Measurements from ENCODE around the gene PSMG1. TPM values are rescaled to one million over a fixed set of nuclear protein-coding genes. Genes with fewer than 3 reads are reported as not detected.

PSMG1 gene
- total and polyA plus RNA-seq, 2 donors (not counting 3 experiments of a cell fraction or from before 2014, with no cell fraction given), result 43.2 to 75.9 TPM

- Histone ChIP-seq H3K27ac (ENCODE audit: insufficient read depth, low read depth, low read length) (no peak overlapping the region), H3K9ac (replicated peaks; ENCODE audit: extremely low read depth, insufficient read depth, low read length) (no peak overlapping the region), H3K4me3 (replicated peaks in 1 of 3; ENCODE audit: insufficient read depth in 1 of 3, low read depth in 1 of 3, low read length in 3 of 3) (no peak overlapping the region), H3K27me3 (ENCODE audit: control insufficient read depth in 2 of 2, insufficient read depth in 2 of 2, low read length in 2 of 2) (no peaks in the 10 kb centered on the region), H4K20me1 (replicated peaks; ENCODE audit: control insufficient read depth, extremely low read depth, insufficient read depth, low read length) (no peaks in the 10 kb centered on the region), H3K79me2 (ENCODE audit: control insufficient read depth, insufficient read depth, low read length) (no peaks in the 10 kb centered on the region), H2AFZ (ENCODE audit: low read depth, low read length) (no peak overlapping the region), H3K4me1 (ENCODE audit: control insufficient read depth, extremely low read depth, insufficient read depth, low read length) (no peaks in the 10 kb centered on the region), H3K36me3 (ENCODE audit: control insufficient read depth in 2 of 2, extremely low read depth in 1 of 2, insufficient read depth in 2 of 2, low read length in 2 of 2) (peaks cover 10 to 15% of the 10 kb centered on the region in 2 experiments), H3K9me3 (replicated peaks; ENCODE audit: control insufficient read depth, insufficient read depth, low read length) (no peaks in the 10 kb centered on the region), H3K4me2 (ENCODE audit: insufficient read depth, low read length) (no peak overlapping the region), H3K9me1 (replicated peaks; ENCODE audit: control insufficient read depth, extremely low read depth, insufficient read depth, low read length) (no peaks in the 10 kb centered on the region)
- FAIRE-seq (no peak), DNase-seq (ENCODE audit: low read depth, low spot score) (no peak)
- ChIA-PET POLR2A (interaction anchor here (0.8 kb wide), 1 partner anchor 459 kb away, joined by 3 read pairs; no protein-coding TSS in a partner anchor), CTCF (interaction anchor here (1.0 kb wide), 1 partner anchor 9 kb away, joined by 3 read pairs; no protein-coding TSS in a partner anchor)
- no peak for TF ChIP-seq GATA2 (IDR thresholded peaks at IDR 0.05; ENCODE audit: insufficient read depth, insufficient read length, low read depth, low read length)
- no TSS peak for BruUV-seq (replicated peaks)
- intact Hi-C loops (cut with micrococcal nuclease) (no loop called here), dilution Hi-C loops (cut with MboI; ENCODE audit: extremely low pct_ligation_motif_present, low sequenced_read_pairs) (no loop called here)
Measured at GRCh38 chr21:39232861-39233291, 49.6 kb upstream of the PSMG1 start.

- POLR2A ChIA-PET, result no interaction called here
- Histone ChIP-seq H3K9ac (replicated peaks; ENCODE audit: extremely low read depth, insufficient read depth, low read length) (no peak overlapping the region), H3K4me1 (ENCODE audit: control insufficient read depth, extremely low read depth, insufficient read depth, low read length) (no peaks in the 10 kb centered on the region), H2AFZ (ENCODE audit: low read depth, low read length) (no peak overlapping the region), H3K27ac (ENCODE audit: insufficient read depth, low read depth, low read length) (no peak overlapping the region), H3K4me3 (replicated peaks in 1 of 3; ENCODE audit: insufficient read depth in 1 of 3, low read depth in 1 of 3, low read length in 3 of 3) (no peak overlapping the region), H3K79me2 (ENCODE audit: control insufficient read depth, insufficient read depth, low read length) (no peaks in the 10 kb centered on the region), H3K36me3 (ENCODE audit: control insufficient read depth in 2 of 2, extremely low read depth in 1 of 2, insufficient read depth in 2 of 2, low read length in 2 of 2) (peaks cover 6 to 8% of the 10 kb centered on the region in 2 experiments), H3K27me3 (ENCODE audit: control insufficient read depth in 2 of 2, insufficient read depth in 2 of 2, low read length in 2 of 2) (no peaks in the 10 kb centered on the region), H4K20me1 (replicated peaks; ENCODE audit: control insufficient read depth, extremely low read depth, insufficient read depth, low read length) (no peaks in the 10 kb centered on the region), H3K9me1 (replicated peaks; ENCODE audit: control insufficient read depth, extremely low read depth, insufficient read depth, low read length) (no peaks in the 10 kb centered on the region), H3K4me2 (ENCODE audit: insufficient read depth, low read length) (no peak overlapping the region), H3K9me3 (replicated peaks; ENCODE audit: control insufficient read depth, insufficient read depth, low read length) (no peaks in the 10 kb centered on the region)
- FAIRE-seq (no peak), DNase-seq (ENCODE audit: low read depth, low spot score) (no peak)
- dilution Hi-C loops (cut with MboI; ENCODE audit: extremely low pct_ligation_motif_present, low sequenced_read_pairs) (no loop called here), intact Hi-C loops (cut with micrococcal nuclease) (no loop called here)
- TF ChIP-seq GATA2 (IDR thresholded peaks at IDR 0.05; ENCODE audit: insufficient read depth, insufficient read length, low read depth, low read length) (no peak), POLR2AphosphoS5 (IDR thresholded peaks at IDR 0.05; ENCODE audit: insufficient read depth, low read depth, low read length) (no peak), EZH2 (IDR thresholded peaks at IDR 0.05; ENCODE audit: borderline replicate concordance, low read depth, low read length, severe bottlenecking) (no peak), POLR2A (IDR thresholded peaks at IDR 0.05; ENCODE audit: low read depth, low read length) (no peak), JUN (IDR thresholded peaks at IDR 0.05; ENCODE audit: borderline replicate concordance, insufficient read depth, insufficient read length, low read depth) (no peak), CTCF (IDR thresholded peaks at IDR 0.05; ENCODE audit: extremely low read depth in 1 of 2, insufficient read depth in 1 of 2, low read depth in 1 of 2, low read length in 2 of 2) (no peak), MYC (IDR thresholded peaks at IDR 0.05; ENCODE audit: low read depth, low read length) (no peak), FOS (IDR thresholded peaks at IDR 0.05; ENCODE audit: borderline replicate concordance, insufficient read depth, low read length) (no peak), MAX (IDR thresholded peaks at IDR 0.05; ENCODE audit: insufficient read depth, insufficient read length) (no peak)
- no TSS peak for BruUV-seq (replicated peaks)
- CTCF ChIA-PET, result interaction anchor here (0.9 to 1.0 kb wide), 2 partner anchors 26 to 115 kb away, joined by 3 read pairs; no protein-coding TSS in a partner anchor
Measured at GRCh38 chr21:39224930-39225329, 41.7 kb upstream of the PSMG1 start.
